HepG2 (cell line): ENCODE measurements around the gene ADSS1. TPM values are rescaled to one million over a fixed set of nuclear protein-coding genes. Genes with fewer than 3 reads are reported as not detected.

Experiments
- HOXA5 ChIP-seq: sonication (generic); formaldehyde crosslinking; IDR thresholded peaks from 2 replicates; pipeline ENCODE4 v1.4.0; 2020; ENCODE audit warnings: missing genetic modification reagents
- IKZF1 ChIP-seq: fragments of 450-650 bp; IDR thresholded peaks from 2 replicates; pipeline ENCODE4 v1.7.1; 2016
- IRX3 ChIP-seq: sonication (generic); formaldehyde crosslinking; IDR thresholded peaks from 2 replicates; pipeline ENCODE4 v1.8.1; 2023; ENCODE audit warnings: mild to moderate bottlenecking, low read depth, missing genetic modification reagents, borderline replicate concordance
- PRDM10 ChIP-seq: sonication (generic); formaldehyde crosslinking; IDR thresholded peaks from 2 replicates; pipeline ENCODE4 v1.4.0; 2020; ENCODE audit warnings: low read depth, missing genetic modification reagents
- SALL2 ChIP-seq: sonication (generic); formaldehyde crosslinking; IDR thresholded peaks from 2 replicates; pipeline ENCODE4 v1.8.1; 2023; ENCODE audit warnings: mild to moderate bottlenecking, missing genetic modification reagents, inconsistent platforms
- SSRP1 ChIP-seq: IDR thresholded peaks from 2 replicates; pipeline ENCODE4 v1.6.1; 2016; ENCODE audit warnings: control low read depth
- ZHX2 ChIP-seq, 2 experiments: sonication (generic) in 1 of 2; formaldehyde crosslinking in 1 of 2; IDR thresholded peaks; 2 replicates each; pipeline versions ENCODE4 v1.6.1 to v1.9.0; 2014 to 2022; ENCODE audit warnings: antibody characterized with exemption in 1 of 2, borderline replicate concordance in 1 of 2, inconsistent platforms in 1 of 2, low read depth in 1 of 2, missing genetic modification reagents in 1 of 2
- ZNF333 ChIP-seq: sonication (generic); formaldehyde crosslinking; IDR thresholded peaks from 2 replicates; pipeline ENCODE4 v1.4.0; 2020; ENCODE audit warnings: mild to moderate bottlenecking, missing genetic modification reagents, borderline replicate concordance
- ZNF713 ChIP-seq: sonication (generic); formaldehyde crosslinking; IDR thresholded peaks from 2 replicates; pipeline ENCODE4 v1.4.0; 2020; ENCODE audit warnings: mild to moderate bottlenecking, missing genetic modification reagents
- ZNF772 ChIP-seq: sonication (generic); formaldehyde crosslinking; IDR thresholded peaks from 2 replicates; pipeline ENCODE4 v1.5.0; 2020; ENCODE audit warnings: mild to moderate bottlenecking, missing genetic modification reagents
- polyA plus RNA-seq, 8 experiments: library from polyadenylated mRNA; depleted of rRNA in 3 of 8; stranded (reverse) in 7 of 8; unstranded in 1 of 8; fragments of >200 nt; fragmentation: Illumina TruSeq in 4 of 8; extraction: Trizol in 4 of 8; gene quantifications; 2 replicates each; pipeline versions ENCODE4 v1.2.1 to v1.2.3, GENCODE V29; 2011 to 2016; ENCODE audit warnings: low read depth in 4 of 8, missing spikeins in 1 of 8, mixed read lengths in 1 of 8; ENCODE audit not compliant: insufficient read depth in 1 of 8
- total RNA-seq, 5 experiments: library from RNA; depleted of rRNA; stranded (reverse); fragments of >200 nt; fragmentation: Illumina TruSeq; extraction: Trizol; gene quantifications; 2 replicates each; pipeline ENCODE4 v1.2.3, GENCODE V29; 2016; ENCODE audit warnings: low read depth in 1 of 5
- TF ChIP-seq, protein P1 (sequence below): sonication (generic); formaldehyde crosslinking; IDR thresholded peaks from 2 replicates; pipeline ENCODE4 v1.5.1; 2020; ENCODE audit warnings: missing genetic modification reagents, mild to moderate bottlenecking, borderline replicate concordance
- TF ChIP-seq, protein P2 (sequence below): sonication (generic); formaldehyde crosslinking; IDR thresholded peaks from 2 replicates; pipeline ENCODE4 v1.4.0; 2020; ENCODE audit warnings: missing genetic modification reagents, low read depth, mild to moderate bottlenecking, borderline replicate concordance

ADSS1 gene
- total and polyA plus RNA-seq, 2 of the 13 experiments (the other 11 are each of a cell fraction or from before 2014, with no cell fraction given): 1.0 to 36.7 TPM

DNA sequence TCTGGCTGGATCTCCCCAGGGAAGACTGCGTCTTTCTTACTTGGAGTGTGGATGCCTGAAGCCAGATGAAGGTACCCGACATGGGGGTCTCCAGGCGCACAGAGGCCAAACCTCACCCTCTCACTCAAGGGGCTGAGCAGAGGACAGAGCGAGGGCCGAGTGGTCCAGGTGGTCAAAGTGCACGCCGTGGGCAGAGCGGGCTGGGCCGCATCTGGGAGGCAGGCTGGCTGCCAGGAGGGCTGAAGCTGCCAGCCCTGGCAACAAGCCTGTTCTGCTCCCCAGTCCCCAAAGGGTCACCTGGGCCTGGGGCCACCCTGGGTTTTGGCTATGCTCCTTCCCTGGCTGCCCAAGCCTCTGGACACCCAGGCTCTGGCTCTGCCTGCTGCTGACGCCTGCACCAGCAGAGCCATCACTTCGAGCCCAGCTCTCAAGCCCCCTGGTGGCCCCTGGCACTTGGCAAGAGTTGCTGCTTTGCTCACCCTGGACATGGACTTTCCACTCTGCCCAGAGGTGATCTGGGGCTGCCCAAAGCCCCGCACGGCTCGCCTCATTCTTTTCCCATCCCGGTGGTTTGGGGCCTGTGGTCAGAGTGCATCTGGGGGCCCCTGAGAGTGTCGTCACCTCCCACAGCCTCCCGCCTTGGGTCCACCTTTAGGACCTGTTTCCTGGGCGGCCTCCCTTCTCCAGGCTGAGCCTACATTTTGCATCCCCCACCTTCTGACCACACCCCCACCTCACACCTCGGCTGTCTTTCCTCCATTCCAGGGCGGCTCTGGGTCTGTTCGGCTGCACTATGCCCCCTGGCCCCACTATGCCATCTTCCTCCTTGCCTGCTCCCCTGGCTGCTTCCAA, 2.8 kb downstream of the ADSS1 start (continued):
- TF ChIP-seq, protein P1, sequence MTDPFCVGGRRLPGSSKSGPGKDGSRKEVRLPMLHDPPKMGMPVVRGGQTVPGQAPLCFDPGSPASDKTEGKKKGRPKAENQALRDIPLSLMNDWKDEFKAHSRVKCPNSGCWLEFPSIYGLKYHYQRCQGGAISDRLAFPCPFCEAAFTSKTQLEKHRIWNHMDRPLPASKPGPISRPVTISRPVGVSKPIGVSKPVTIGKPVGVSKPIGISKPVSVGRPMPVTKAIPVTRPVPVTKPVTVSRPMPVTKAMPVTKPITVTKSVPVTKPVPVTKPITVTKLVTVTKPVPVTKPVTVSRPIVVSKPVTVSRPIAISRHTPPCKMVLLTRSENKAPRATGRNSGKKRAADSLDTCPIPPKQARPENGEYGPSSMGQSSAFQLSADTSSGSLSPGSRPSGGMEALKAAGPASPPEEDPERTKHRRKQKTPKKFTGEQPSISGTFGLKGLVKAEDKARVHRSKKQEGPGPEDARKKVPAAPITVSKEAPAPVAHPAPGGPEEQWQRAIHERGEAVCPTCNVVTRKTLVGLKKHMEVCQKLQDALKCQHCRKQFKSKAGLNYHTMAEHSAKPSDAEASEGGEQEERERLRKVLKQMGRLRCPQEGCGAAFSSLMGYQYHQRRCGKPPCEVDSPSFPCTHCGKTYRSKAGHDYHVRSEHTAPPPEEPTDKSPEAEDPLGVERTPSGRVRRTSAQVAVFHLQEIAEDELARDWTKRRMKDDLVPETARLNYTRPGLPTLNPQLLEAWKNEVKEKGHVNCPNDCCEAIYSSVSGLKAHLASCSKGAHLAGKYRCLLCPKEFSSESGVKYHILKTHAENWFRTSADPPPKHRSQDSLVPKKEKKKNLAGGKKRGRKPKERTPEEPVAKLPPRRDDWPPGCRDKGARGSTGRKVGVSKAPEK (CRISPR knock-in tag): no peak
- TF ChIP-seq ZHX2 (IDR thresholded peaks at IDR 0.05; ENCODE audit: low read depth): no peak
- no peak for TF ChIP-seq ZHX2 (CRISPR knock-in tag; IDR thresholded peaks at IDR 0.05; ENCODE audit: borderline replicate concordance)
- no peak for TF ChIP-seq ZNF333
- no peak for TF ChIP-seq ZNF713
- no peak for TF ChIP-seq SALL2
- TF ChIP-seq IKZF1: no peak
- TF ChIP-seq SSRP1 (CRISPR knock-in tag): no peak
- no peak for TF ChIP-seq ZNF772 (CRISPR knock-in tag)
- TF ChIP-seq, protein P2, sequence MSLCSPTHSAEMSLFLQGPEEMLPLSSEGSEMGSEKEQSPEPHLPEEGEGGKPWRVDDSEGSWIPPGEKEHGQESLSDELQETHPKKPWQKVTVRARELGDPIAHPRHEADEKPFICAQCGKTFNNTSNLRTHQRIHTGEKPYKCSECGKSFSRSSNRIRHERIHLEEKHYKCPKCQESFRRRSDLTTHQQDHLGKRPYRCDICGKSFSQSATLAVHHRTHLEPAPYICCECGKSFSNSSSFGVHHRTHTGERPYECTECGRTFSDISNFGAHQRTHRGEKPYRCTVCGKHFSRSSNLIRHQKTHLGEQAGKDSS (CRISPR knock-in tag): peak; percentile 51; the same call in 1 of the 2 replicates
- TF ChIP-seq IRX3 (CRISPR knock-in tag): no peak
- TF ChIP-seq PRDM10 (CRISPR knock-in tag): no peak
- TF ChIP-seq HOXA5: 0 out of 2 replicates have a peak, but pooled peaks have one; percentile 23
